ENCODE data around the gene RSL24D1. TPM values are rescaled to one million over a fixed set of nuclear protein-coding genes. Genes with fewer than 3 reads are reported as not detected.
"Not testable (repeated sequence)": the region's sequence is repeated elsewhere in the genome, so short reads cannot be mapped to it uniquely, and the experiment has no call there.

The RSL24D1 gene
- total RNA-seq, 4 donors from 2014 or later, result 50.1 to 103 (median 83.9) TPM

- no peak for ATAC-seq
- TF ChIP-seq POLR2AphosphoS5 (IDR thresholded peaks at IDR 0.05) (no peak), POLR2A (IDR thresholded peaks at IDR 0.05) (no peak), EP300 (IDR thresholded peaks at IDR 0.05) (no peak)
- TF ChIP-seq, protein P1, sequence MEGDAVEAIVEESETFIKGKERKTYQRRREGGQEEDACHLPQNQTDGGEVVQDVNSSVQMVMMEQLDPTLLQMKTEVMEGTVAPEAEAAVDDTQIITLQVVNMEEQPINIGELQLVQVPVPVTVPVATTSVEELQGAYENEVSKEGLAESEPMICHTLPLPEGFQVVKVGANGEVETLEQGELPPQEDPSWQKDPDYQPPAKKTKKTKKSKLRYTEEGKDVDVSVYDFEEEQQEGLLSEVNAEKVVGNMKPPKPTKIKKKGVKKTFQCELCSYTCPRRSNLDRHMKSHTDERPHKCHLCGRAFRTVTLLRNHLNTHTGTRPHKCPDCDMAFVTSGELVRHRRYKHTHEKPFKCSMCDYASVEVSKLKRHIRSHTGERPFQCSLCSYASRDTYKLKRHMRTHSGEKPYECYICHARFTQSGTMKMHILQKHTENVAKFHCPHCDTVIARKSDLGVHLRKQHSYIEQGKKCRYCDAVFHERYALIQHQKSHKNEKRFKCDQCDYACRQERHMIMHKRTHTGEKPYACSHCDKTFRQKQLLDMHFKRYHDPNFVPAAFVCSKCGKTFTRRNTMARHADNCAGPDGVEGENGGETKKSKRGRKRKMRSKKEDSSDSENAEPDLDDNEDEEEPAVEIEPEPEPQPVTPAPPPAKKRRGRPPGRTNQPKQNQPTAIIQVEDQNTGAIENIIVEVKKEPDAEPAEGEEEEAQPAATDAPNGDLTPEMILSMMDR (IDR thresholded peaks at IDR 0.05), result no peak
- 60 to 62% methylated on average over 2 to 4 of the region's 4 CpGs for WGBS, 2 donors (ENCODE audit: low coverage in 1 of 2)
Measured at GRCh38 chr15:55164284-55164683, 32.5 kb downstream of the RSL24D1 start.

GRCh38 chr15:55151631-55152030 lies 45.1 kb downstream of the RSL24D1 start:
- no peak for ATAC-seq
- WGBS, 2 donors (ENCODE audit: low coverage in 1 of 2), result 38 to 64% methylated on average over 3 of the region's 3 CpGs

More at GRCh38 chr15:55164284-55164683, 32.5 kb downstream of the RSL24D1 start:
- Histone ChIP-seq H3K4me3 (no peak overlapping the region), H3K27ac (no peak overlapping the region), H3K27me3 (no peaks in the 10 kb centered on the region), H3K36me3 (no peaks in the 10 kb centered on the region), H3K4me1 (no peaks in the 10 kb centered on the region), H3K9me3 (no peaks in the 10 kb centered on the region)

DNA sequence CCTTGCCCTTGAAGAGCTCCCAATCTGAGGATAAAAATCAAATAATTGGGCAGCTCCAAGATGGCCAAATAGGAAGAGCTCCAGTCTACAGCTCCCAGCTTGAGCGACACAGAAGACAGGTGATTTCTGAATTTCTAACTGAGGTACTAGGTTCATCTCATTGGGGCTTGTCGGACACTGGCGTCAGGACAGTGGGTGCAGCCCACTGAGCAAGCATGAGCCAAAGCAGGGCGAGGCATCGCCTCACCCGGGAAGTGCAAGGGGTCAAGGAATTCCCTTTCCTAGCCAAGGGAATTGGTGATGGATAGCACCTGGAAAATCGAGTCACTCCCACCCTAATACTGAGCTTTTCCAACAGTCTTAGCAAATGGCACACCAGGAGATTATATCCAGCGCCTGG lies 53.6 kb downstream of the RSL24D1 start:
- H3K27ac ChIP-seq, H3K4me1 ChIP-seq, ATAC-seq, H3K27me3 ChIP-seq, H3K4me3 ChIP-seq, H3K36me3 ChIP-seq: not testable (repeated sequence)
- 89 to 100% methylated on average over 1 to 3 of the region's 8 CpGs for WGBS, 2 donors (ENCODE audit: low coverage in 1 of 2)
- H3K9me3 ChIP-seq, result peaks cover 0 to 20% (median 0%) of the 10 kb centered on the region in 3 donors

More at GRCh38 chr15:55151631-55152030, 45.1 kb downstream of the RSL24D1 start:
- TF ChIP-seq, protein P1 (IDR thresholded peaks at IDR 0.05), result no peak
- TF ChIP-seq POLR2A (IDR thresholded peaks at IDR 0.05) (no peak), EP300 (IDR thresholded peaks at IDR 0.05) (no peak), POLR2AphosphoS5 (IDR thresholded peaks at IDR 0.05) (no peak)
- Histone ChIP-seq H3K4me3 (no peak overlapping the region), H3K9me3 (no peaks in the 10 kb centered on the region), H3K4me1 (no peaks in the 10 kb centered on the region), H3K36me3 (no peaks in the 10 kb centered on the region), H3K27me3 (no peaks in the 10 kb centered on the region), H3K27ac (no peak overlapping the region)

DNA sequence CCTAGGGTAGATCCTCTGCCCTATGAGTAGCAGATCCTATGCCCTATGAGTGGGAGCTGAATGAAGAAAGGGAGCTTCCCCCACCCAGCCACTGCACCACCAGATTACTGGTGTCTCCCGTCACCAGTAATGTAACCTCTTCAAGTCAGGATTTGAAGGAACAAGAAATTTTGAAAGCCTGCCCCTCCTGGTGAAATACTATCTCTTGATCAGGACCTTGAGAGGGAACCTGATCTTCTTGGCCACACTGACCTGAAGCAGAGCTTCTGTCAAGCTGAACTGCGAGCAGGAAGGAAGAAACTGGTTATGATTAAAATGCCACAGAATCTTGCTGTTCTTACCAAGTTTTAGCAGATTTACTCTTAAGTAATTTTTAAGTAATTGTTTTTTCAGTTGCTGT lies 62.8 kb downstream of the RSL24D1 start:
- peaks cover 0 to 28% (median 0%) of the 10 kb centered on the region in 3 donors for H3K9me3 ChIP-seq
- no peaks in the 10 kb centered on the region for H3K27me3 ChIP-seq
- no peak overlapping the region for H3K4me3 ChIP-seq
- no peaks in the 10 kb centered on the region for H3K36me3 ChIP-seq
- no peak overlapping the region for H3K27ac ChIP-seq
- H3K4me1 ChIP-seq, result no peaks in the 10 kb centered on the region
- ATAC-seq, result no peak
- TF ChIP-seq, protein P1 (IDR thresholded peaks at IDR 0.05), result no peak
- TF ChIP-seq POLR2A (IDR thresholded peaks at IDR 0.05) (no peak), EP300 (IDR thresholded peaks at IDR 0.05) (no peak), POLR2AphosphoS5 (IDR thresholded peaks at IDR 0.05) (no peak)
- WGBS, 2 donors (ENCODE audit: low coverage in 1 of 2), result 90 to 92% methylated on average over 2 of the region's 2 CpGs

- Histone ChIP-seq H3K4me1 (no peaks in the 10 kb centered on the region), H3K9me3 (peaks cover 0 to 28% (median 0%) of the 10 kb centered on the region in 3 donors), H3K27me3 (no peaks in the 10 kb centered on the region), H3K4me3 (no peak overlapping the region), H3K36me3 (no peaks in the 10 kb centered on the region), H3K27ac (no peak overlapping the region)
- TF ChIP-seq EP300 (IDR thresholded peaks at IDR 0.05) (no peak), POLR2A (IDR thresholded peaks at IDR 0.05) (no peak), POLR2AphosphoS5 (IDR thresholded peaks at IDR 0.05) (no peak)
- TF ChIP-seq, protein P1 (IDR thresholded peaks at IDR 0.05), result no peak
- ATAC-seq, result no peak
- WGBS, 2 donors (ENCODE audit: low coverage in 1 of 2), result 88 to 93% methylated on average over 1 to 2 of the region's 2 CpGs
Measured at GRCh38 chr15:55132672-55133071, 64.1 kb downstream of the RSL24D1 start.

Other genes starting within 250 kb of the RSL24D1 start
- 10 to 100 TPM; 16.9 to 29.7 (median 21.4) TPM for gene RAB27A, start 92.9 kb upstream of the RSL24D1 start, total RNA-seq
- 10 to 100 TPM in 3 of 4 donors, 1 to 10 TPM in 1; 6.7 to 19.6 (median 14.7) TPM for gene PIGBOS1, start 122.2 kb upstream of the RSL24D1 start, total RNA-seq
- 10 to 100 TPM in 2 of 4 donors, 1 to 10 TPM in 2; 7.0 to 14.0 (median 9.0) TPM for gene PIGB, start 122.3 kb upstream of the RSL24D1 start, total RNA-seq
- gene CCPG1, start 211.4 kb upstream of the RSL24D1 start, total RNA-seq, result 10 to 100 TPM; 48.2 to 88.2 (median 61.0) TPM
- 1 to 10 TPM; 1.9 to 5.4 (median 3.9) TPM for gene PIERCE2, start 211.6 kb upstream of the RSL24D1 start, total RNA-seq